Stromal cell of bone marrow (primary cell): ENCODE data around the gene SPINK8.
"Not testable (repeated sequence)": the region's sequence is repeated elsewhere in the genome, so short reads cannot be mapped to it uniquely, and the experiment has no call there.

ENCODE experiments used
- DNase-seq: peaks from one replicate; pipeline ENCODE4 v3.0.0-alpha.2; 2012; ENCODE audit warnings: low read depth

Gene SPINK8

GRCh38 chr3:48333346-48334245 lies at the start of gene SPINK8:
SPINK8 (minus strand) TSS chr3:48333661; CDS start chr3:48328341, 5,320 bp downstream.
- DNase-seq, result not testable (repeated sequence)

GRCh38 chr3:48372862-48373435 lies 39.5 kb upstream of the SPINK8 start:
- no peak for DNase-seq

GRCh38 chr3:48372377-48372770 lies 38.9 kb upstream of the SPINK8 start:
- DNase-seq, result no peak

- no peak for DNase-seq
These were observed 38.4 kb upstream of the SPINK8 start, which contains the start of gene FBXW12 for GRCh38 chr3:48371651-48372376. FBXW12 (plus strand) TSS chr3:48372219; CDS start chr3:48372768, 549 bp downstream.

- no peak for DNase-seq
These were observed 36.9 kb upstream of the SPINK8 start for GRCh38 chr3:48370333-48370713.

- DNase-seq, result no peak
These were observed 36.4 kb upstream of the SPINK8 start for GRCh38 chr3:48369693-48370332.

- DNase-seq, result no peak
These were observed 33.7 kb upstream of the SPINK8 start for GRCh38 chr3:48367201-48367600.

GRCh38 chr3:48364840-48365239 lies 31.4 kb upstream of the SPINK8 start:
- no peak for DNase-seq

- DNase-seq, result no peak
These were observed 28.5 kb upstream of the SPINK8 start for GRCh38 chr3:48361928-48362327.

GRCh38 chr3:48356419-48356818 lies 23.0 kb upstream of the SPINK8 start:
- DNase-seq, result no peak

GRCh38 chr3:48353987-48354386 lies 20.5 kb upstream of the SPINK8 start:
- DNase-seq, result no peak

GRCh38 chr3:48352546-48352945 lies 19.1 kb upstream of the SPINK8 start:
- no peak for DNase-seq

- DNase-seq, result no peak
These were observed 14.0 kb upstream of the SPINK8 start for GRCh38 chr3:48347500-48347899.

GRCh38 chr3:48345946-48346572 lies 12.6 kb upstream of the SPINK8 start:
- no peak for DNase-seq

- DNase-seq, result no peak
These were observed 11.5 kb upstream of the SPINK8 start for GRCh38 chr3:48344867-48345507.

- DNase-seq, result no peak
These were observed 10.0 kb upstream of the SPINK8 start for GRCh38 chr3:48343432-48343831.

- no peak for DNase-seq
These were observed 5.2 kb upstream of the SPINK8 start for GRCh38 chr3:48338635-48339034.

GRCh38 chr3:48337536-48337935 lies 4.1 kb upstream of the SPINK8 start:
- peak; percentile 13 for DNase-seq

GRCh38 chr3:48335286-48335685 lies 1.8 kb upstream of the SPINK8 start:
- not testable (repeated sequence) for DNase-seq

GRCh38 chr3:48334605-48335004 lies 1.1 kb upstream of the SPINK8 start:
- no peak for DNase-seq
